Chondrocyte (in vitro differentiated cells): ENCODE results near the gene MKS1. TPM values are rescaled to one million over a fixed set of nuclear protein-coding genes. Genes with fewer than 3 reads are reported as not detected.

Source experiments
- DNase-seq: peaks from one replicate; pipeline ENCODE4 v3.0.0; 2021; ENCODE audit warnings: mixed read lengths, low spot score
- H3K27ac Mint-ChIP-seq: one replicate; pipeline ENCODE4 v1.8.0; 2021; ENCODE audit warnings: mild to moderate bottlenecking, moderate library complexity, mixed read lengths; ENCODE audit not compliant: unreplicated experiment
- H3K27me3 Mint-ChIP-seq: 2 replicates; pipeline ENCODE4 v1.8.0; 2021; ENCODE audit warnings: low read depth, mixed read lengths
- H3K36me3 Mint-ChIP-seq: 2 replicates; pipeline ENCODE4 v1.8.0; 2021; ENCODE audit warnings: low read depth, mixed read lengths
- H3K4me1 Mint-ChIP-seq: 2 replicates; pipeline ENCODE4 v1.8.0; 2021; ENCODE audit warnings: low read depth, mild to moderate bottlenecking, mixed read lengths
- H3K4me3 Mint-ChIP-seq: one replicate; pipeline ENCODE4 v1.8.0; 2021; ENCODE audit warnings: mild to moderate bottlenecking, moderate library complexity, mixed read lengths; ENCODE audit not compliant: unreplicated experiment
- H3K9me3 Mint-ChIP-seq: 2 replicates; pipeline ENCODE4 v1.8.0; 2021; ENCODE audit warnings: low read depth, mixed read lengths
- CTCF ChIP-seq: fragments of 200-600 bp; sonication (generic); IDR thresholded peaks from 2 replicates; pipeline ENCODE4 v1.5.0; 2021; ENCODE audit warnings: antibody characterized with exemption, mild to moderate bottlenecking, moderate library complexity
- total RNA-seq: library from RNA; stranded (reverse); gene quantifications from 3 replicates; pipeline ENCODE4 v1.2.1, GENCODE V29; 2021

Gene MKS1
- total RNA-seq, 1 donor from 2014 or later: 11.5 TPM

GRCh38 chr17:58234512-58234911 is 15.5 kb upstream of the MKS1 start:
- Mint-ChIP-seq H3K36me3 (no peaks in the 10 kb centered on the region), H3K4me3 (no peak overlapping the region), H3K27ac (no peak overlapping the region), H3K9me3 (no peaks in the 10 kb centered on the region), H3K27me3 (peaks cover 42% of the 10 kb centered on the region), H3K4me1 (no peaks in the 10 kb centered on the region)
- no peak for DNase-seq
- TF ChIP-seq CTCF: no peak

- no peak for DNase-seq
- H3K27ac Mint-ChIP-seq: no peak overlapping the region
- H3K4me3 Mint-ChIP-seq: no peak overlapping the region
- H3K4me1 Mint-ChIP-seq: no peaks in the 10 kb centered on the region
- H3K27me3 Mint-ChIP-seq: peaks cover 39% of the 10 kb centered on the region
- no peaks in the 10 kb centered on the region for H3K36me3 Mint-ChIP-seq
- no peak for TF ChIP-seq CTCF
- no peaks in the 10 kb centered on the region for H3K9me3 Mint-ChIP-seq
These were observed 14.5 kb upstream of the MKS1 start for GRCh38 chr17:58233543-58233942.

GRCh38 chr17:58232707-58233156 is 13.7 kb upstream of the MKS1 start:
- TF ChIP-seq CTCF: no peak
- no peaks in the 10 kb centered on the region for H3K9me3 Mint-ChIP-seq
- DNase-seq: no peak
- no peak overlapping the region for H3K27ac Mint-ChIP-seq
- H3K36me3 Mint-ChIP-seq: no peaks in the 10 kb centered on the region
- H3K4me1 Mint-ChIP-seq: no peaks in the 10 kb centered on the region
- no peak overlapping the region for H3K4me3 Mint-ChIP-seq
- peaks cover 37% of the 10 kb centered on the region for H3K27me3 Mint-ChIP-seq

- no peak for TF ChIP-seq CTCF
- H3K4me1 Mint-ChIP-seq: no peaks in the 10 kb centered on the region
- no peak for DNase-seq
- no peak overlapping the region for H3K27ac Mint-ChIP-seq
- H3K4me3 Mint-ChIP-seq: no peak overlapping the region
- no peaks in the 10 kb centered on the region for H3K36me3 Mint-ChIP-seq
- no peaks in the 10 kb centered on the region for H3K9me3 Mint-ChIP-seq
- peaks cover 32% of the 10 kb centered on the region for H3K27me3 Mint-ChIP-seq
These were observed 12.6 kb upstream of the MKS1 start for GRCh38 chr17:58231641-58232040.

- no peaks in the 10 kb centered on the region for H3K4me1 Mint-ChIP-seq
- no peaks in the 10 kb centered on the region for H3K36me3 Mint-ChIP-seq
- H3K4me3 Mint-ChIP-seq: no peak overlapping the region
- DNase-seq: no peak
- no peak overlapping the region for H3K27ac Mint-ChIP-seq
- peaks cover 18% of the 10 kb centered on the region for H3K27me3 Mint-ChIP-seq
- no peaks in the 10 kb centered on the region for H3K9me3 Mint-ChIP-seq
- TF ChIP-seq CTCF: no peak
These were observed 10.8 kb upstream of the MKS1 start for GRCh38 chr17:58229881-58230280.
